SU-DHL-6 (cell line): ENCODE data around the gene C2orf92.

Experiments used
- H2AFZ ChIP-seq: fragments of 200-600 bp; sonication (generic); 2 replicates; pipeline ENCODE4 v1.6.1; 2014; ENCODE audit warnings: low read depth, mild to moderate bottlenecking, moderate library complexity, mixed read lengths, antibody characterized with exemption, low read length; ENCODE audit not compliant: severe bottlenecking
- H3F3A ChIP-seq: fragments of 200-600 bp; shearing (Covaris generic); 2 replicates; pipeline ENCODE4 v1.6.0; 2016; ENCODE audit warnings: antibody characterized with exemption, mild to moderate bottlenecking; ENCODE audit not compliant: insufficient read depth
- H3K27ac ChIP-seq: fragments of 200-600 bp; sonication (generic); 2 replicates; pipeline ENCODE4 v1.5.1; 2016; ENCODE audit warnings: low read depth, mild to moderate bottlenecking, low read length, moderate library complexity, mixed read lengths
- H3K27me3 ChIP-seq: fragments of 200-600 bp; sonication (generic), shearing (Covaris generic); 2 replicates; pipeline ENCODE4 v1.6.0; 2014; ENCODE audit warnings: mild to moderate bottlenecking, low read length
- H3K36me3 ChIP-seq: fragments of 200-600 bp; sonication (generic); 2 replicates; pipeline ENCODE4 v1.6.1; 2014; ENCODE audit warnings: mild to moderate bottlenecking, low read length, mixed read lengths
- H3K4me2 ChIP-seq: fragments of 300-600, 200-600 bp; shearing (Covaris generic), sonication (generic); 2 replicates; pipeline ENCODE4 v1.6.0; 2014; ENCODE audit warnings: low read length, low read depth, mild to moderate bottlenecking; ENCODE audit not compliant: poor library complexity, severe bottlenecking
- H3K4me3 ChIP-seq: fragments of 200-600 bp; sonication (generic); 2 replicates; pipeline ENCODE4 v1.5.1; 2014; ENCODE audit warnings: antibody characterized with exemption, low read length, mild to moderate bottlenecking, mixed read lengths; ENCODE audit not compliant: insufficient read depth, poor library complexity, severe bottlenecking
- H3K79me2 ChIP-seq: fragments of 200-600 bp; sonication (generic); 2 replicates; pipeline ENCODE4 v1.6.1; 2014; ENCODE audit warnings: mild to moderate bottlenecking, low read length, moderate library complexity; ENCODE audit not compliant: insufficient read depth
- H3K9ac ChIP-seq: fragments of 200-600 bp; sonication (generic); 2 replicates; pipeline ENCODE4 v1.7.0; 2014; ENCODE audit warnings: mild to moderate bottlenecking, low read length
- H3K9me2 ChIP-seq: fragments of 200-600 bp; sonication (generic); replicated peaks from 2 replicates; pipeline ENCODE4 v1.6.1; 2014; ENCODE audit warnings: low read length; ENCODE audit not compliant: insufficient read depth
- H3K9me3 ChIP-seq: fragments of 200-600 bp; sonication (generic); 2 replicates; pipeline ENCODE4 v1.6.1; 2014; ENCODE audit warnings: low read length, mixed read lengths; ENCODE audit not compliant: insufficient read depth
- H4K20me1 ChIP-seq: fragments of 200-600 bp; sonication (generic); 2 replicates; pipeline ENCODE4 v1.6.1; 2014; ENCODE audit warnings: low read depth, mild to moderate bottlenecking, antibody characterized with exemption, low read length, moderate library complexity, mixed read lengths
- CTCF ChIP-seq: fragments of 200-600 bp; sonication (generic); IDR thresholded peaks from one replicate; pipeline ENCODE4 v1.5.1; 2017; ENCODE audit warnings: antibody characterized with exemption, mild to moderate bottlenecking, low read length, moderate library complexity; ENCODE audit not compliant: insufficient read depth, poor library complexity, severe bottlenecking
- EZH2phosphoT487 ChIP-seq: fragments of 200-600 bp; sonication (generic), shearing (Covaris generic); conservative IDR thresholded peaks from 2 replicates; pipeline ENCODE4 v1.6.1; 2018; ENCODE audit warnings: mild to moderate bottlenecking, antibody characterized with exemption, low read length, moderate library complexity, mixed read lengths

The C2orf92 gene

GRCh38 chr2:97715951-97716694 is 46.6 kb downstream of the C2orf92 start:
- no peaks in the 10 kb centered on the region for H3K27me3 ChIP-seq
- H2AFZ ChIP-seq = no peak overlapping the region
- H3K9me2 ChIP-seq = no peaks in the 10 kb centered on the region
- TF ChIP-seq CTCF (no peak), EZH2phosphoT487 (no peak)
- H3F3A ChIP-seq = no peaks in the 10 kb centered on the region
- H3K4me3 ChIP-seq = no peak overlapping the region
- no peak overlapping the region for H3K9ac ChIP-seq
- no peaks in the 10 kb centered on the region for H3K79me2 ChIP-seq
- no peak overlapping the region for H3K4me2 ChIP-seq
- H4K20me1 ChIP-seq = no peaks in the 10 kb centered on the region
- no peaks in the 10 kb centered on the region for H3K36me3 ChIP-seq
- H3K9me3 ChIP-seq = no peaks in the 10 kb centered on the region
- H3K27ac ChIP-seq = no peak overlapping the region

GRCh38 chr2:97716695-97717612 is 47.4 kb downstream of the C2orf92 start:
- TF ChIP-seq CTCF (no peak), EZH2phosphoT487 (no peak)
- Histone ChIP-seq H3K9ac (no peak overlapping the region), H3K36me3 (no peaks in the 10 kb centered on the region), H3K27me3 (no peaks in the 10 kb centered on the region), H3K4me3 (no peak overlapping the region), H3F3A (no peaks in the 10 kb centered on the region), H2AFZ (no peak overlapping the region), H3K27ac (no peak overlapping the region), H4K20me1 (no peaks in the 10 kb centered on the region), H3K79me2 (no peaks in the 10 kb centered on the region), H3K9me2 (no peaks in the 10 kb centered on the region), H3K9me3 (no peaks in the 10 kb centered on the region), H3K4me2 (no peak overlapping the region)

- Histone ChIP-seq H3K4me3 (no peak overlapping the region), H4K20me1 (no peaks in the 10 kb centered on the region), H3K79me2 (no peaks in the 10 kb centered on the region), H3K9me3 (no peaks in the 10 kb centered on the region), H3F3A (no peaks in the 10 kb centered on the region), H2AFZ (no peak overlapping the region), H3K9ac (no peak overlapping the region), H3K27me3 (no peaks in the 10 kb centered on the region), H3K4me2 (no peak overlapping the region), H3K36me3 (no peaks in the 10 kb centered on the region), H3K27ac (no peak overlapping the region), H3K9me2 (no peaks in the 10 kb centered on the region)
- no peak for TF ChIP-seq EZH2phosphoT487
- TF ChIP-seq CTCF = no peak
These were observed 48.1 kb downstream of the C2orf92 start for GRCh38 chr2:97717613-97717995.
